Loucy (cell line): Measurements from ENCODE around the gene MAP4K2.

Experiments
- CTCF ChIP-seq: fragments of 200-600 bp; sonication (generic); conservative IDR thresholded peaks from 2 replicates; pipeline ENCODE4 v1.5.1; 2014; ENCODE audit warnings: mild to moderate bottlenecking, antibody characterized with exemption, low read length
- EZH2phosphoT487 ChIP-seq: fragments of 200-600 bp; IDR thresholded peaks from 2 replicates; pipeline ENCODE4 v1.6.1; 2018; ENCODE audit warnings: antibody characterized with exemption, mild to moderate bottlenecking, moderate library complexity, borderline replicate concordance

GRCh38 chr11:64760759-64761420 lies 42.1 kb downstream of the MAP4K2 start:
- TF ChIP-seq CTCF (no peak), EZH2phosphoT487 (no peak)
